GM10248 (cell line): ENCODE data around the gene CFAP57.

ENCODE experiments used
- CTCF ChIA-PET: fragments of 300-600 bp; sonication (Branson Sonifier 250); formaldehyde crosslinking; extraction: SDS; loops from one replicate; lab custom pipeline; 2021; ENCODE audit warnings: antibody characterized with exemption; lab: Yijun Ruan, JAX
- POLR2A ChIA-PET: fragments of 350-650 bp; sonication (Branson Sonifier 250); formaldehyde crosslinking; extraction: SDS; loops from one replicate; lab custom pipeline; 2020; ENCODE audit warnings: antibody characterized with exemption; lab: Yijun Ruan, JAX
- DNase-seq: peaks from one replicate; pipeline ENCODE4 v3.0.0; 2012; ENCODE audit errors: extremely low spot score
- CTCF ChIP-seq: IDR thresholded peaks from 2 replicates; pipeline ENCODE4 v1.5.1; 2012; ENCODE audit warnings: mild to moderate bottlenecking, low read depth; ENCODE audit errors: extremely low read depth, missing control alignments, control extremely low read depth

The CFAP57 gene

GRCh38 chr1:43246466-43247213 is 74.5 kb downstream of the CFAP57 start:
- DNase-seq = no peak
- TF ChIP-seq CTCF = no peak
- CTCF ChIA-PET = interaction anchor here (0.9 kb wide), 1 partner anchor 20 kb away, joined by 4 read pairs; no protein-coding TSS in a partner anchor
- POLR2A ChIA-PET = no interaction called here

- ChIA-PET POLR2A (no interaction called here), CTCF (interaction anchor here (1.3 kb wide), 1 partner anchor 20 kb away, joined by 4 read pairs; no protein-coding TSS in a partner anchor)
- DNase-seq = no peak
- no peak for TF ChIP-seq CTCF
Measured at GRCh38 chr1:43247256-43247921, 75.3 kb downstream of the CFAP57 start.

GRCh38 chr1:43250351-43250761 is 78.2 kb downstream of the CFAP57 start:
- CTCF ChIA-PET = no interaction called here
- POLR2A ChIA-PET = no interaction called here
- TF ChIP-seq CTCF = no peak
- DNase-seq = no peak

- POLR2A ChIA-PET = no interaction called here
- DNase-seq = no peak
- CTCF ChIA-PET = no interaction called here
- TF ChIP-seq CTCF = no peak
Measured at GRCh38 chr1:43251024-43251423, 78.9 kb downstream of the CFAP57 start.

GRCh38 chr1:43252225-43252624 is 80.1 kb downstream of the CFAP57 start:
- DNase-seq = no peak
- ChIA-PET POLR2A (no interaction called here), CTCF (interaction anchor here (1.0 kb wide), 1 partner anchor 25 kb away, joined by 3 read pairs; no protein-coding TSS in a partner anchor)
- no peak for TF ChIP-seq CTCF

GRCh38 chr1:43253173-43253572 is 81.0 kb downstream of the CFAP57 start:
- DNase-seq = no peak
- no peak for TF ChIP-seq CTCF
- ChIA-PET CTCF (no interaction called here), POLR2A (no interaction called here)
